H9 (cell line): Measurements from ENCODE around the gene IGF2BP3. TPM values are rescaled to one million over a fixed set of nuclear protein-coding genes. Genes with fewer than 3 reads are reported as not detected.
A peak's percentile ranks its signal among the peaks of the same experiment; 100 is the strongest.

Experiments
- DNase-seq: peaks from one replicate; pipeline ENCODE4 v3.0.0-alpha.2; 2017
- H2AFZ ChIP-seq: one replicate; pipeline ENCODE4 v1.6.1; 2013; ENCODE audit warnings: mild to moderate bottlenecking, low read length, control low read depth, moderate library complexity
- H2AK5ac ChIP-seq: 2 replicates; pipeline ENCODE4 v1.6.1; 2013; ENCODE audit warnings: low read length, control low read depth, mixed read lengths; ENCODE audit not compliant: insufficient read length
- H2BK120ac ChIP-seq: one replicate; pipeline ENCODE4 v1.6.1; 2013; ENCODE audit warnings: low read depth, mild to moderate bottlenecking, low read length, control low read depth, inconsistent platforms; ENCODE audit not compliant: poor library complexity, severe bottlenecking
- H2BK12ac ChIP-seq: 2 replicates; pipeline ENCODE4 v1.6.1; 2013; ENCODE audit warnings: low read length, control low read depth, mixed read lengths, low read depth; ENCODE audit not compliant: insufficient read length
- H2BK15ac ChIP-seq: 2 replicates; pipeline ENCODE4 v1.6.1; 2013; ENCODE audit warnings: low read depth, low read length, control low read depth
- H2BK20ac ChIP-seq: one replicate; pipeline ENCODE4 v1.6.1; 2013; ENCODE audit warnings: low read depth, mild to moderate bottlenecking, low read length, control low read depth, inconsistent platforms; ENCODE audit not compliant: poor library complexity, severe bottlenecking
- H2BK5ac ChIP-seq: 2 replicates; pipeline ENCODE4 v1.6.1; 2013; ENCODE audit warnings: low read length, control low read depth, mixed read lengths; ENCODE audit not compliant: insufficient read length
- H3K14ac ChIP-seq: 2 replicates; pipeline ENCODE4 v1.6.1; 2013; ENCODE audit warnings: low read length, control low read depth; ENCODE audit not compliant: insufficient read depth
- H3K18ac ChIP-seq: 2 replicates; pipeline ENCODE4 v1.6.1; 2013; ENCODE audit warnings: low read depth, mild to moderate bottlenecking, mixed read lengths, low read length, control low read depth; ENCODE audit not compliant: insufficient read length
- H3K23ac ChIP-seq: 2 replicates; pipeline ENCODE4 v1.6.1; 2013; ENCODE audit warnings: low read length, control low read depth, mixed read lengths, low read depth; ENCODE audit not compliant: insufficient read length
- H3K23me2 ChIP-seq: 2 replicates; pipeline ENCODE4 v1.6.1; 2013; ENCODE audit warnings: low read depth, mild to moderate bottlenecking, mixed read lengths, low read length, control low read depth; ENCODE audit not compliant: insufficient read length, poor library complexity, severe bottlenecking
- H3K27ac ChIP-seq: 2 replicates; pipeline ENCODE4 v1.5.1; 2013; ENCODE audit warnings: low read length, control low read depth, mixed read lengths, low read depth; ENCODE audit not compliant: insufficient read length
- H3K27me3 ChIP-seq: 2 replicates; pipeline ENCODE4 v1.6.1; 2013; ENCODE audit warnings: low read length, control low read depth, inconsistent platforms; ENCODE audit not compliant: insufficient read depth
- H3K4ac ChIP-seq: 2 replicates; pipeline ENCODE4 v1.6.1; 2013; ENCODE audit warnings: low read depth, mild to moderate bottlenecking, control low read depth, inconsistent platforms, low read length, moderate library complexity
- H3K4me1 ChIP-seq: 2 replicates; pipeline ENCODE4 v1.6.1; 2013; ENCODE audit warnings: low read length, control low read depth, inconsistent platforms; ENCODE audit not compliant: insufficient read depth
- H3K4me2 ChIP-seq: 2 replicates; pipeline ENCODE4 v1.6.1; 2013; ENCODE audit warnings: low read length, control low read depth, mixed read lengths; ENCODE audit not compliant: insufficient read length, insufficient read depth
- H3K56ac ChIP-seq: 2 replicates; pipeline ENCODE4 v1.6.1; 2013; ENCODE audit warnings: low read depth, mild to moderate bottlenecking, mixed read lengths, low read length, control low read depth; ENCODE audit not compliant: insufficient read length
- H3K79me1 ChIP-seq: 2 replicates; pipeline ENCODE4 v1.6.1; 2013; ENCODE audit warnings: low read depth, mild to moderate bottlenecking, moderate library complexity, low read length, control low read depth, inconsistent platforms; ENCODE audit not compliant: insufficient read depth, poor library complexity, severe bottlenecking
- H3K79me2 ChIP-seq: 2 replicates; pipeline ENCODE4 v1.6.1; 2013; ENCODE audit warnings: low read length, control low read depth, inconsistent platforms; ENCODE audit not compliant: insufficient read depth
- H3K9ac ChIP-seq: 2 replicates; pipeline ENCODE4 v1.6.1; 2013; ENCODE audit warnings: low read length, control low read depth, mixed read lengths; ENCODE audit not compliant: insufficient read length; ENCODE audit errors: extremely low read depth
- H3K9me3 ChIP-seq: one replicate; pipeline ENCODE4 v1.6.1; 2013; ENCODE audit warnings: low read depth, low read length, inconsistent platforms; ENCODE audit not compliant: control insufficient read depth
- H3T11ph ChIP-seq: one replicate; pipeline ENCODE4 v1.6.1; 2013; ENCODE audit warnings: mild to moderate bottlenecking, low read length, control low read depth, inconsistent platforms
- H4K20me1 ChIP-seq: one replicate; pipeline ENCODE4 v1.6.1; 2013; ENCODE audit not compliant: control insufficient read depth, insufficient read length, insufficient read depth
- H4K5ac ChIP-seq: 2 replicates; pipeline ENCODE4 v1.6.1; 2013; ENCODE audit warnings: low read depth, mild to moderate bottlenecking, mixed read lengths, low read length, control low read depth; ENCODE audit not compliant: insufficient read length
- H4K8ac ChIP-seq: replicated peaks from 2 replicates; pipeline ENCODE4 v1.6.1; 2013; ENCODE audit warnings: low read length, control low read depth, mixed read lengths, low read depth; ENCODE audit not compliant: insufficient read length
- H4K91ac ChIP-seq: 2 replicates; pipeline ENCODE4 v1.6.1; 2013; ENCODE audit warnings: low read depth, mild to moderate bottlenecking, moderate library complexity, mixed read lengths, low read length, control low read depth; ENCODE audit not compliant: insufficient read length
- H3K27ac Mint-ChIP-seq, 3 experiments: 2 replicates in 2 of 3; 3 replicates in 1 of 3; pipeline ENCODE4 v1.8.0; 2020 to 2021; ENCODE audit warnings: mixed read lengths in 3 of 3, mild to moderate bottlenecking in 1 of 3, moderate library complexity in 1 of 3
- H3K27me3 Mint-ChIP-seq: 2 replicates; pipeline ENCODE4 v1.8.0; 2021; ENCODE audit warnings: low read depth, mild to moderate bottlenecking, moderate library complexity, mixed read lengths
- H3K36me3 Mint-ChIP-seq, 3 experiments: 2 replicates in 2 of 3; 3 replicates in 1 of 3; pipeline ENCODE4 v1.8.0; 2020 to 2021; ENCODE audit warnings: low read depth in 3 of 3, mixed read lengths in 3 of 3; ENCODE audit not compliant: insufficient read depth in 1 of 3
- H3K4me1 Mint-ChIP-seq, 2 experiments: 2 replicates each; pipeline ENCODE4 v1.8.0; 2020; ENCODE audit warnings: mixed read lengths in 2 of 2
- H3K4me3 Mint-ChIP-seq, 2 experiments: 2 replicates in 1 of 2; 3 replicates in 1 of 2; pipeline ENCODE4 v1.8.0; 2020 to 2021; ENCODE audit warnings: mild to moderate bottlenecking in 2 of 2, mixed read lengths in 2 of 2, moderate library complexity in 1 of 2
- H3K9me3 Mint-ChIP-seq, 2 experiments: 2 replicates in 1 of 2; 3 replicates in 1 of 2; pipeline ENCODE4 v1.8.0; 2020; ENCODE audit warnings: mild to moderate bottlenecking in 2 of 2, mixed read lengths in 2 of 2, moderate library complexity in 1 of 2
- WGBS: extraction: QIAGEN DNeasy Blood & Tissue Kit; methylation state at CpG from one replicate; pipeline ENCODE4 v1.1.7; 2013; ENCODE audit warnings: missing lambda C conversion rate, low lambda C conversion rate, mixed read lengths; ENCODE audit not compliant: insufficient read length; ENCODE audit errors: extremely low coverage; 5-methylcytosine and 5-hydroxymethylcytosine counted together
- total RNA-seq: library from RNA; stranded (reverse); gene quantifications from 2 replicates; pipeline ENCODE4 v1.2.1, GENCODE V29; 2021
- TF ChIP-seq, protein P1 (sequence below): fragments of 200-600 bp; sonication (generic); conservative IDR thresholded peaks from 3 replicates; pipeline ENCODE4 v1.8.0; 2021; ENCODE audit warnings: antibody characterized with exemption, mild to moderate bottlenecking

The IGF2BP3 gene
- total RNA-seq, 1 experiment from 2014 or later, result 197 TPM

DNA sequence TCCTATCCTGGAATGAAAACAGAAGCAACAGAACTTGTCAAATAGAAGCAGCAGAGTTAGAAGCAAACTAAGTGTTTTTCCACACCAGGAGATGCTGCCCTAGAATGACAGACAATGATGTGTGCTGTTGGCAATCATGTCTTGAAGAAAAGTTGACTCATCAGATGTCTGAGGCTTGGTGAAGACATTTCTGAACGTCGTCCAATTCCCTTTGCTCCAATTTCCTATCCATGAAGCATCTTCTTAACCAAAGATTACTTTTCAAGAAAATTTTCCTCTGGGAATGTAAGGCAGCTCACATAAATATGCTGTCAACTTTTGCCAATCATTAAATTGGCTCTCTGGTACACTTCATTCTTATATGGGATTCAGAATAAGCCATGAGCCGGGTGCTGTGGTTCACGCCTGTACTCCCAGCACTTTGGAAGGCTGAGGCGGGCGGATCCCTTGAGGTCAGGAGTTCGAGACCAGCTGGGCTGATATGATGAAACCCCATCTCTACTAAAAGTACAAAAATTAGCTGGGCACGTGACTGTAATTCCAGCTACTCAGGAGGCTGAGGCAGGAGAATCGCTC, 136.5 kb downstream of the IGF2BP3 start:
- WGBS, result no CpG with 5 or more reads among the region's 9 CpGs
- no peaks in the 10 kb centered on the region for H4K20me1 ChIP-seq
- no peak overlapping the region for H4K91ac ChIP-seq
- no peak overlapping the region for H2BK120ac ChIP-seq
- no peak overlapping the region for H2BK5ac ChIP-seq
- no peak overlapping the region for H3K4ac ChIP-seq
- H3K4me1 Mint-ChIP-seq, result peaks cover 0 to 3% of the 10 kb centered on the region in 2 experiments; a peak in 1 of 4 replicates
- H3K23me2 ChIP-seq, result no peaks in the 10 kb centered on the region
- H3K4me3 Mint-ChIP-seq, result no peak overlapping the region
- DNase-seq, result no peak
- no peak overlapping the region for H2AFZ ChIP-seq
- no peak overlapping the region for H2AK5ac ChIP-seq
- no peak overlapping the region for H3K4me2 ChIP-seq
- no peaks in the 10 kb centered on the region for H3K4me1 ChIP-seq
- H3K27me3 Mint-ChIP-seq, result no peaks in the 10 kb centered on the region
- no peak overlapping the region for H3K27ac ChIP-seq
- no peak overlapping the region for H3K9ac ChIP-seq
- TF ChIP-seq, protein P1, sequence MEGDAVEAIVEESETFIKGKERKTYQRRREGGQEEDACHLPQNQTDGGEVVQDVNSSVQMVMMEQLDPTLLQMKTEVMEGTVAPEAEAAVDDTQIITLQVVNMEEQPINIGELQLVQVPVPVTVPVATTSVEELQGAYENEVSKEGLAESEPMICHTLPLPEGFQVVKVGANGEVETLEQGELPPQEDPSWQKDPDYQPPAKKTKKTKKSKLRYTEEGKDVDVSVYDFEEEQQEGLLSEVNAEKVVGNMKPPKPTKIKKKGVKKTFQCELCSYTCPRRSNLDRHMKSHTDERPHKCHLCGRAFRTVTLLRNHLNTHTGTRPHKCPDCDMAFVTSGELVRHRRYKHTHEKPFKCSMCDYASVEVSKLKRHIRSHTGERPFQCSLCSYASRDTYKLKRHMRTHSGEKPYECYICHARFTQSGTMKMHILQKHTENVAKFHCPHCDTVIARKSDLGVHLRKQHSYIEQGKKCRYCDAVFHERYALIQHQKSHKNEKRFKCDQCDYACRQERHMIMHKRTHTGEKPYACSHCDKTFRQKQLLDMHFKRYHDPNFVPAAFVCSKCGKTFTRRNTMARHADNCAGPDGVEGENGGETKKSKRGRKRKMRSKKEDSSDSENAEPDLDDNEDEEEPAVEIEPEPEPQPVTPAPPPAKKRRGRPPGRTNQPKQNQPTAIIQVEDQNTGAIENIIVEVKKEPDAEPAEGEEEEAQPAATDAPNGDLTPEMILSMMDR, result no peak
- no peak overlapping the region for H3K14ac ChIP-seq
- H2BK12ac ChIP-seq, result no peak overlapping the region
- H3K18ac ChIP-seq, result no peak overlapping the region
- H3K79me1 ChIP-seq, result no peaks in the 10 kb centered on the region
- H3T11ph ChIP-seq, result no peak overlapping the region
- H3K56ac ChIP-seq, result no peak overlapping the region
- H3K27me3 ChIP-seq, result no peaks in the 10 kb centered on the region
- no peaks in the 10 kb centered on the region for H3K9me3 ChIP-seq
- no peak overlapping the region for H4K5ac ChIP-seq
- no peak overlapping the region for H4K8ac ChIP-seq
- H2BK15ac ChIP-seq, result no peak overlapping the region
- H3K36me3 Mint-ChIP-seq, result peaks cover 64 to 96% (median 94%) of the 10 kb centered on the region in 3 experiments
- H3K23ac ChIP-seq, result no peak overlapping the region
- no peaks in the 10 kb centered on the region for H3K9me3 Mint-ChIP-seq
- H3K79me2 ChIP-seq, result no peaks in the 10 kb centered on the region
- no peak overlapping the region for H2BK20ac ChIP-seq
- peak overlapping the region in 2 of 3 experiments; percentile 1 to 51; a peak in 3 of 7 replicates for H3K27ac Mint-ChIP-seq
